Keratinocyte (primary cell): ENCODE results near the gene DUSP8.

ENCODE experiments used
- EZH2 ChIP-seq: IDR thresholded peaks from one replicate; pipeline ENCODE4 v1.6.1; 2012; ENCODE audit warnings: inconsistent platforms, mild to moderate bottlenecking, low read length, moderate library complexity
- TF ChIP-seq, protein P1 (sequence below), 3 experiments: IDR thresholded peaks in 1 of 3; conservative IDR thresholded peaks in 1 of 3; optimal IDR thresholded peaks in 1 of 3; 2 replicates in 2 of 3; 3 replicates in 1 of 3; pipeline versions ENCODE3 to v1.5.1; 2011; ENCODE audit warnings: low read length in 3 of 3, mild to moderate bottlenecking in 3 of 3, moderate library complexity in 2 of 3, control low read depth in 1 of 3, inconsistent platforms in 1 of 3; ENCODE audit not compliant: insufficient read depth in 2 of 3; ENCODE audit errors: extremely low read depth in 1 of 3

DNA sequence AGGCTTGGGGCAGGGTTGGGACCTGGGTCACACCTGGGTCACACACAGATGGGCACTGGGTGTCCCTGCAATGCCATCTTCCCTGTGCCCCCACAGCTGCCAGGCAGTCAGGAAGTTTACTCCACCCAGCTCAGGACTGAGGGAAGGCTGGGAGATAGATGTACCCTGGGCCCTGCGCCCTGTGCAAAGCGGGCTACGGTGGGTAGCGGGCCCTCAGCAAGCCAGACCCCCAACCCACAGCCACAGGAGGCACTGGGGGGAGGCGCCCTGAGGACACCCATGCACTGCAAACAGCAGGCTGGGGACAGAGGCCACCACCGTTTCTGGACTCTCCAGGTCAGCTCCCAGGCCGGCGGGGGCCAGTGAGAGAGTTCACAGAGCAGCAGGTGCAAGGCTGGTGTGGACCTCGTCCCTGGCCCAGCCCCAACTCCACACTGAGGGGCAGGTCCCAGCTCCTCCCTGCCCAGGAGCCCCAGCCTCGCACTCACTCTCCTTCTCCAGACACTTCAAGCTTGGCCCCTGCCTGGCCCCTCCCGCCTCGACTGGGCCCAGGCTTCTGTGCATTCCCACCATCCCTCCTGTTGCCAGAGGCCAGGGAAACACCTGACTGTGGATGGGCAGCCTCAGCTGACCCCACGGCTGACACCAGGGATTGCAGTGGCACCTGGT, 4.9 kb downstream of the DUSP8 start:
- TF ChIP-seq, protein P1, sequence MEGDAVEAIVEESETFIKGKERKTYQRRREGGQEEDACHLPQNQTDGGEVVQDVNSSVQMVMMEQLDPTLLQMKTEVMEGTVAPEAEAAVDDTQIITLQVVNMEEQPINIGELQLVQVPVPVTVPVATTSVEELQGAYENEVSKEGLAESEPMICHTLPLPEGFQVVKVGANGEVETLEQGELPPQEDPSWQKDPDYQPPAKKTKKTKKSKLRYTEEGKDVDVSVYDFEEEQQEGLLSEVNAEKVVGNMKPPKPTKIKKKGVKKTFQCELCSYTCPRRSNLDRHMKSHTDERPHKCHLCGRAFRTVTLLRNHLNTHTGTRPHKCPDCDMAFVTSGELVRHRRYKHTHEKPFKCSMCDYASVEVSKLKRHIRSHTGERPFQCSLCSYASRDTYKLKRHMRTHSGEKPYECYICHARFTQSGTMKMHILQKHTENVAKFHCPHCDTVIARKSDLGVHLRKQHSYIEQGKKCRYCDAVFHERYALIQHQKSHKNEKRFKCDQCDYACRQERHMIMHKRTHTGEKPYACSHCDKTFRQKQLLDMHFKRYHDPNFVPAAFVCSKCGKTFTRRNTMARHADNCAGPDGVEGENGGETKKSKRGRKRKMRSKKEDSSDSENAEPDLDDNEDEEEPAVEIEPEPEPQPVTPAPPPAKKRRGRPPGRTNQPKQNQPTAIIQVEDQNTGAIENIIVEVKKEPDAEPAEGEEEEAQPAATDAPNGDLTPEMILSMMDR (optimal IDR thresholded peaks at IDR 0.05 in 1 of 3, IDR thresholded peaks at IDR 0.05 in 1 of 3, conservative IDR thresholded peaks at IDR 0.05 in 1 of 3; ENCODE audit: extremely low read depth in 1 of 3, insufficient read depth in 2 of 3, low read length in 3 of 3), result no peak
- TF ChIP-seq EZH2, result no peak
